Activated T-cell treated with anti-CD3 and anti-CD28 coated beads, Interleukin-2, amount 50 U/mL, for 4 hours (primary cell): Measurements from ENCODE around the gene TSC22D4. TPM values are rescaled to one million over a fixed set of nuclear protein-coding genes. Genes with fewer than 3 reads are reported as not detected.
"Not testable (repeated sequence)": the region's sequence is repeated elsewhere in the genome, so short reads cannot be mapped to it uniquely, and the experiment has no call there.

Experiments used
- ATAC-seq, 2 donors: fragments of 200-7000 bp; cut with Tn5 transposase; one replicate each; pipeline ENCODE4 v1.10.0; 2021
- DNase-seq: peaks from one replicate; pipeline ENCODE4 v3.0.0-alpha.2; 2020
- H3K27me3 Mint-ChIP-seq: one replicate; pipeline ENCODE4 v1.8.0; 2021; ENCODE audit warnings: low read depth, mixed read lengths
- H3K36me3 Mint-ChIP-seq: one replicate; pipeline ENCODE4 v1.8.0; 2022; ENCODE audit warnings: mixed read lengths; ENCODE audit not compliant: insufficient read depth
- H3K4me1 Mint-ChIP-seq: one replicate; pipeline ENCODE4 v1.8.0; 2021; ENCODE audit warnings: low read depth, mixed read lengths
- H3K4me3 Mint-ChIP-seq: one replicate; pipeline ENCODE4 v1.8.0; 2021; ENCODE audit warnings: mild to moderate bottlenecking, moderate library complexity, mixed read lengths
- H3K9me3 Mint-ChIP-seq: one replicate; pipeline ENCODE4 v1.8.0; 2021; ENCODE audit warnings: mixed read lengths
- total RNA-seq, 3 donors: library from RNA; stranded (reverse); gene quantifications; one replicate each; pipeline ENCODE4 v1.2.1, GENCODE V29; 2021

Gene TSC22D4
- total RNA-seq, 3 donors from 2014 or later: 65.4 to 81.9 (median 81.5) TPM

GRCh38 chr7:100506356-100506923 lies 27.4 kb upstream of the TSC22D4 start:
- no peaks in the 10 kb centered on the region for H3K9me3 Mint-ChIP-seq

GRCh38 chr7:100504887-100505611 lies 26.0 kb upstream of the TSC22D4 start:
- H3K9me3 Mint-ChIP-seq: no peaks in the 10 kb centered on the region
- ATAC-seq (no peak), DNase-seq (no peak)
- H3K4me1 Mint-ChIP-seq: no peaks in the 10 kb centered on the region
- no peaks in the 10 kb centered on the region for H3K36me3 Mint-ChIP-seq
- H3K27me3 Mint-ChIP-seq: no peaks in the 10 kb centered on the region
- H3K4me3 Mint-ChIP-seq: no peak overlapping the region

More at GRCh38 chr7:100506356-100506923, 27.4 kb upstream of the TSC22D4 start:
- no peaks in the 10 kb centered on the region for H3K36me3 Mint-ChIP-seq
- DNase-seq: no peak
- H3K4me3 Mint-ChIP-seq: no peak overlapping the region
- no peak for ATAC-seq
- no peaks in the 10 kb centered on the region for H3K27me3 Mint-ChIP-seq
- no peaks in the 10 kb centered on the region for H3K4me1 Mint-ChIP-seq

GRCh38 chr7:100504031-100504430 lies 25.0 kb upstream of the TSC22D4 start:
- not testable (repeated sequence) for ATAC-seq, H3K4me3 Mint-ChIP-seq, H3K9me3 Mint-ChIP-seq, H3K36me3 Mint-ChIP-seq, H3K4me1 Mint-ChIP-seq, H3K27me3 Mint-ChIP-seq, DNase-seq

GRCh38 chr7:100500743-100501142 lies 21.7 kb upstream of the TSC22D4 start:
- ATAC-seq, H3K4me1 Mint-ChIP-seq, H3K36me3 Mint-ChIP-seq, H3K27me3 Mint-ChIP-seq, H3K4me3 Mint-ChIP-seq, DNase-seq, H3K9me3 Mint-ChIP-seq: not testable (repeated sequence)

GRCh38 chr7:100496509-100496908 lies 17.5 kb upstream of the TSC22D4 start:
- Mint-ChIP-seq H3K4me1 (peaks cover 16% of the 10 kb centered on the region), H3K27me3 (no peaks in the 10 kb centered on the region), H3K36me3 (no peaks in the 10 kb centered on the region), H3K4me3 (no peak overlapping the region), H3K9me3 (no peaks in the 10 kb centered on the region)
- DNase-seq: no peak
- no peak for ATAC-seq

- H3K4me3 Mint-ChIP-seq: peak overlapping the region; percentile 65
- DNase-seq (peak; percentile 52), ATAC-seq (peak; percentile 91 to 94)
- H3K9me3 Mint-ChIP-seq: no peaks in the 10 kb centered on the region
- H3K36me3 Mint-ChIP-seq: no peaks in the 10 kb centered on the region
- H3K27me3 Mint-ChIP-seq: no peaks in the 10 kb centered on the region
- H3K4me1 Mint-ChIP-seq: peaks cover 16% of the 10 kb centered on the region
Measured at GRCh38 chr7:100493476-100494264, 14.7 kb upstream of the TSC22D4 start.

- no peaks in the 10 kb centered on the region for H3K36me3 Mint-ChIP-seq
- ATAC-seq (peak in 1 of 2 donors; percentile 8), DNase-seq (no peak)
- no peaks in the 10 kb centered on the region for H3K27me3 Mint-ChIP-seq
- H3K9me3 Mint-ChIP-seq: no peaks in the 10 kb centered on the region
- H3K4me3 Mint-ChIP-seq: peak overlapping the region; percentile 65
- peaks cover 16% of the 10 kb centered on the region for H3K4me1 Mint-ChIP-seq
Measured at GRCh38 chr7:100492738-100493475, 13.9 kb upstream of the TSC22D4 start.

GRCh38 chr7:100491192-100491578 lies 12.2 kb upstream of the TSC22D4 start:
- H3K27me3 Mint-ChIP-seq: no peaks in the 10 kb centered on the region
- no peaks in the 10 kb centered on the region for H3K9me3 Mint-ChIP-seq
- H3K4me3 Mint-ChIP-seq: no peak overlapping the region
- no peaks in the 10 kb centered on the region for H3K36me3 Mint-ChIP-seq
- ATAC-seq: no peak
- peaks cover 16% of the 10 kb centered on the region for H3K4me1 Mint-ChIP-seq
- DNase-seq: no peak

GRCh38 chr7:100490483-100491191 lies 11.6 kb upstream of the TSC22D4 start:
- no peaks in the 10 kb centered on the region for H3K9me3 Mint-ChIP-seq
- no peak for DNase-seq
- no peak overlapping the region for H3K4me3 Mint-ChIP-seq
- ATAC-seq: no peak
- H3K4me1 Mint-ChIP-seq: peaks cover 16% of the 10 kb centered on the region
- no peaks in the 10 kb centered on the region for H3K36me3 Mint-ChIP-seq
- no peaks in the 10 kb centered on the region for H3K27me3 Mint-ChIP-seq

- Mint-ChIP-seq H3K36me3 (no peaks in the 10 kb centered on the region), H3K4me1 (peaks cover 15% of the 10 kb centered on the region), H3K9me3 (no peaks in the 10 kb centered on the region), H3K4me3 (no peak overlapping the region), H3K27me3 (no peaks in the 10 kb centered on the region)
- DNase-seq (no peak), ATAC-seq (no peak)
Measured at GRCh38 chr7:100489824-100490223, 10.8 kb upstream of the TSC22D4 start.

GRCh38 chr7:100489121-100489520 lies 10.1 kb upstream of the TSC22D4 start:
- DNase-seq: no peak
- Mint-ChIP-seq H3K9me3 (no peaks in the 10 kb centered on the region), H3K4me1 (peaks cover 14% of the 10 kb centered on the region), H3K27me3 (no peaks in the 10 kb centered on the region), H3K4me3 (no peak overlapping the region), H3K36me3 (no peaks in the 10 kb centered on the region)
- no peak for ATAC-seq

- no peak overlapping the region for H3K4me3 Mint-ChIP-seq
- H3K36me3 Mint-ChIP-seq: no peaks in the 10 kb centered on the region
- H3K27me3 Mint-ChIP-seq: no peaks in the 10 kb centered on the region
- H3K4me1 Mint-ChIP-seq: peaks cover 11% of the 10 kb centered on the region
- ATAC-seq (no peak), DNase-seq (no peak)
- H3K9me3 Mint-ChIP-seq: no peaks in the 10 kb centered on the region
Measured at GRCh38 chr7:100488333-100489095, 9.5 kb upstream of the TSC22D4 start.

GRCh38 chr7:100486753-100487446 lies 7.9 kb upstream of the TSC22D4 start:
- Mint-ChIP-seq H3K4me1 (peaks cover 11% of the 10 kb centered on the region), H3K9me3 (no peaks in the 10 kb centered on the region), H3K36me3 (no peaks in the 10 kb centered on the region), H3K4me3 (no peak overlapping the region), H3K27me3 (no peaks in the 10 kb centered on the region)
- no peak for DNase-seq
- ATAC-seq: no peak
